ENCODE data around the gene NAPEPLD. TPM values are rescaled to one million over a fixed set of nuclear protein-coding genes. Genes with fewer than 3 reads are reported as not detected.

Gene NAPEPLD
- total and polyA plus RNA-seq, 2 of the 8 experiments (the other 6 are each of a cell fraction or from before 2014, with no cell fraction given), result 4.2 to 9.9 TPM

DNA sequence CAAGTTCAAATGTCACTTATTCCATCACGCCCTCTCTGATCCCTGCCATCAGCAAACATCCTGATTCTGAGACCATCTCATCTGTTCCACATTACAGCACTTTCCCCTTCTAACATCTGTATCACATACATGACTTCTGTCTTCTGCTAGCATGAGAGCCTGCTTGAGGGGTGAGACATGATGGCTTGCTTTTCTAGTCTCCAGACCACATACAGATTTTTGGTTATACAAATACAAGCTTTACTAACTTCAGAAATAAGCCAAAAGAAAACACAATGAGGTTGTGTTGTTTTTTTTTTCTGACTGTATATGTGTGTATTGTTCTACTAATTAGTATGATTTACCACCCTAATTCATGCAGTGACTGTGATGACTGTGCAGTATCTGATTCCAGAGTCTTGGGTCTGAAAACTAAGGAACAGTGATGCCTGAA lies 34.3 kb downstream of the NAPEPLD start:
- Histone ChIP-seq H3K27me3 (replicated peaks in 1 of 4; ENCODE audit: control insufficient read depth in 3 of 4, extremely low read depth in 1 of 4, insufficient read depth in 3 of 4, low read length in 3 of 4) (no peaks in the 10 kb centered on the region), H3K23me2 (ENCODE audit: low read depth, low read length) (no peaks in the 10 kb centered on the region), H3K14ac (ENCODE audit: insufficient read length) (no peak overlapping the region), H3K18ac (ENCODE audit: extremely low read depth, low read length) (no peak overlapping the region), H3K36me3 (ENCODE audit: control insufficient read depth in 2 of 4, insufficient read depth in 4 of 4, low read length in 3 of 4) (peaks cover 0 to 10% (median 4%) of the 10 kb centered on the region in 4 experiments; a peak in 3 of 8 replicates), H3K79me1 (ENCODE audit: low read depth, low read length) (no peaks in the 10 kb centered on the region), H3K4ac (replicated peaks; ENCODE audit: insufficient read length, low read depth, low read length) (no peak overlapping the region), H2AK5ac (ENCODE audit: low read depth, low read length) (no peak overlapping the region), H3K9me3 (ENCODE audit: insufficient read depth in 2 of 2, low read depth in 1 of 2, low read length in 1 of 2) (no peaks in the 10 kb centered on the region), H4K91ac (replicated peaks; ENCODE audit: insufficient read length, low read length) (no peak overlapping the region), H4K20me1 (replicated peaks in 1 of 2; ENCODE audit: control insufficient read depth in 1 of 2, insufficient read depth in 2 of 2, low read length in 2 of 2) (no peaks in the 10 kb centered on the region), H3K27ac (ENCODE audit: low read depth, low read length) (no peak overlapping the region), H3K79me2 (ENCODE audit: control insufficient read depth in 1 of 2, insufficient read depth in 2 of 2, low read length in 2 of 2) (no peaks in the 10 kb centered on the region), H2BK15ac (ENCODE audit: low read length) (no peak overlapping the region), H2BK120ac (replicated peaks; ENCODE audit: low read depth, low read length) (no peak overlapping the region), H3K4me3 (ENCODE audit: extremely low read depth in 1 of 4, insufficient read depth in 2 of 4, low read depth in 3 of 4, low read length in 4 of 4) (no peak overlapping the region), H3K56ac (replicated peaks; ENCODE audit: insufficient read length, low read depth, low read length) (no peak overlapping the region), H3K4me1 (replicated peaks in 1 of 4; ENCODE audit: control insufficient read depth in 3 of 4, insufficient read depth in 4 of 4, low read length in 3 of 4) (no peaks in the 10 kb centered on the region), H4K5ac (ENCODE audit: insufficient read length, low read depth, low read length) (no peak overlapping the region), H3K9ac (replicated peaks in 1 of 4; ENCODE audit: extremely low read depth in 1 of 4, low read depth in 3 of 4, low read length in 3 of 4) (no peak overlapping the region), H2BK5ac (ENCODE audit: low read depth, low read length) (no peak overlapping the region), H3K4me2 (ENCODE audit: insufficient read depth in 1 of 2, low read depth in 2 of 2, low read length in 2 of 2) (no peak overlapping the region), H2BK12ac (ENCODE audit: low read depth, low read length) (no peak overlapping the region), H2AFZ (ENCODE audit: low read length) (no peak overlapping the region), H4K8ac (ENCODE audit: extremely low read depth, insufficient read depth, low read length) (no peak overlapping the region), H3K23ac (ENCODE audit: insufficient read length) (peak overlapping the region; percentile 83), H2BK20ac (ENCODE audit: low read length) (no peak overlapping the region)
- ChIA-PET CTCF (ENCODE audit: partially characterized antibody) (interaction anchor here (0.6 kb wide), 1 partner anchor 29 kb away, joined by 3 read pairs; no protein-coding TSS in a partner anchor), POLR2A (ENCODE audit: partially characterized antibody) (no interaction called here)
- FAIRE-seq (no peak), DNase-seq (ENCODE audit: low read depth in 1 of 2, low spot score in 2 of 2) (no peak)
- WGBS, 2 experiments (ENCODE audit: extremely low coverage in 1 of 2, insufficient coverage in 1 of 2, insufficient read length in 1 of 2, insufficient replicate concordance in 2 of 2, low coverage in 1 of 2, low lambda C conversion rate in 2 of 2, missing lambda C conversion rate in 1 of 2), result 81% methylated on average over 1 of the region's 1 CpG; no CpG with 5 or more reads in 1 of the 2 experiments
- no peak for TF ChIP-seq SIRT6 (IDR thresholded peaks at IDR 0.05; ENCODE audit: low read length)
- no peak for TF ChIP-seq FOSL1 (IDR thresholded peaks at IDR 0.05; ENCODE audit: insufficient read depth, low read depth, low read length)
- no peak for TF ChIP-seq RFX5 (IDR thresholded peaks at IDR 0.05; ENCODE audit: borderline replicate concordance, low read depth, low read length)
- TF ChIP-seq JUN (IDR thresholded peaks at IDR 0.05; ENCODE audit: low read depth, low read length), result no peak
- no peak for TF ChIP-seq TAF7 (optimal IDR thresholded peaks at IDR 0.05; ENCODE audit: borderline replicate concordance, low read depth, low read length)
- no peak for TF ChIP-seq ATF2 (IDR thresholded peaks at IDR 0.05; ENCODE audit: low read length)
- no peak for TF ChIP-seq CEBPB (IDR thresholded peaks at IDR 0.05; ENCODE audit: low read depth, low read length)
- no peak for TF ChIP-seq SIX5 (IDR thresholded peaks at IDR 0.05; ENCODE audit: low read depth, low read length)
- TF ChIP-seq POLR2A (IDR thresholded peaks at IDR 0.05; ENCODE audit: control extremely low read depth in 1 of 2, low read depth in 2 of 2, low read length in 2 of 2), result no peak
- TF ChIP-seq, protein P1, sequence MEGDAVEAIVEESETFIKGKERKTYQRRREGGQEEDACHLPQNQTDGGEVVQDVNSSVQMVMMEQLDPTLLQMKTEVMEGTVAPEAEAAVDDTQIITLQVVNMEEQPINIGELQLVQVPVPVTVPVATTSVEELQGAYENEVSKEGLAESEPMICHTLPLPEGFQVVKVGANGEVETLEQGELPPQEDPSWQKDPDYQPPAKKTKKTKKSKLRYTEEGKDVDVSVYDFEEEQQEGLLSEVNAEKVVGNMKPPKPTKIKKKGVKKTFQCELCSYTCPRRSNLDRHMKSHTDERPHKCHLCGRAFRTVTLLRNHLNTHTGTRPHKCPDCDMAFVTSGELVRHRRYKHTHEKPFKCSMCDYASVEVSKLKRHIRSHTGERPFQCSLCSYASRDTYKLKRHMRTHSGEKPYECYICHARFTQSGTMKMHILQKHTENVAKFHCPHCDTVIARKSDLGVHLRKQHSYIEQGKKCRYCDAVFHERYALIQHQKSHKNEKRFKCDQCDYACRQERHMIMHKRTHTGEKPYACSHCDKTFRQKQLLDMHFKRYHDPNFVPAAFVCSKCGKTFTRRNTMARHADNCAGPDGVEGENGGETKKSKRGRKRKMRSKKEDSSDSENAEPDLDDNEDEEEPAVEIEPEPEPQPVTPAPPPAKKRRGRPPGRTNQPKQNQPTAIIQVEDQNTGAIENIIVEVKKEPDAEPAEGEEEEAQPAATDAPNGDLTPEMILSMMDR (IDR thresholded peaks at IDR 0.05; ENCODE audit: control extremely low read depth in 1 of 3, insufficient read depth in 1 of 3, low read depth in 1 of 3, low read length in 3 of 3), result no peak
- no peak for TF ChIP-seq ZNF274 (IDR thresholded peaks at IDR 0.05; ENCODE audit: borderline replicate concordance, extremely low read depth, low read length)

Data from H1 (cell line).